Amniotic epithelial cell (primary cell): Measurements from ENCODE around the gene FRMPD2.
"Not testable (repeated sequence)": the region's sequence is repeated elsewhere in the genome, so short reads cannot be mapped to it uniquely, and the experiment has no call there.

Experiments
- DNase-seq: peaks from one replicate; pipeline ENCODE4 v3.0.0-alpha.2; 2010; ENCODE audit warnings: low read depth

FRMPD2 gene

DNA sequence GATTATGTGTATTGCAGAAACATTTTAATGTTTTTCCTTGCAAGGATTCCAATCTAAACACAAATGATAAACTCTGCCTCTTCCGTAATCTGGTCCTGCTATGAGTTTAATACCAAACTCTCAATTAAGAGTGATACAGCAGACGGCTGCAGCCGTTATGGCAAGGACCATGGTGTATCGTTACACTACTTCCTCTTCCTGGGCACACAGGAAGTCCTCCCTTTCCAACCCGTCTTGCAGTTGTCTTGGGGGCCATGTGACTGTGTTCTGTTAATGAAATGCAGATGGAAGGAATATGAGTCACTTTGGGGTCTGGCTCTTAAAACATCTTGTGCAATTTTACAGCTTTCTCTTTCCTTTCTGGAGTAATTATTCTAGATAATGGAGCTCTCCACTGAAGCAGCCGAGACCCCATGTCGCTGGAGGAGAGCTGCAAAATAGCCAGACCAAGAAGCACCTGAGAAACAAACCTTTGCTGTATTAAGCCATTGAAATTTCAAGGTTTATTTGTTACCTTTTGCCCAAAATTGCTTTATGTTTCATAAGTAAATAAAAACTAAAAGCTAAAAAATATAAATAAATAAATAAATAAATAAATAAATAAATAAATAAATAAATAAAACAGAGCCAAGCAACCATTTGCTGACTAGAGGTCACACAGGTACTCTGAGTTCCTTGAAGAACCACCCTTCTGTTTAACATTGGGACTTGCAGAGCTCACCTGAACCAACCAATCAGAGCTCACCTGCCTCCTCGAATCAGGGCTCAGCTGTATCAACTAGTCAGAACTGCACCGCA, 74.7 kb downstream of the FRMPD2 start:
- peak; percentile 66 for DNase-seq

DNA sequence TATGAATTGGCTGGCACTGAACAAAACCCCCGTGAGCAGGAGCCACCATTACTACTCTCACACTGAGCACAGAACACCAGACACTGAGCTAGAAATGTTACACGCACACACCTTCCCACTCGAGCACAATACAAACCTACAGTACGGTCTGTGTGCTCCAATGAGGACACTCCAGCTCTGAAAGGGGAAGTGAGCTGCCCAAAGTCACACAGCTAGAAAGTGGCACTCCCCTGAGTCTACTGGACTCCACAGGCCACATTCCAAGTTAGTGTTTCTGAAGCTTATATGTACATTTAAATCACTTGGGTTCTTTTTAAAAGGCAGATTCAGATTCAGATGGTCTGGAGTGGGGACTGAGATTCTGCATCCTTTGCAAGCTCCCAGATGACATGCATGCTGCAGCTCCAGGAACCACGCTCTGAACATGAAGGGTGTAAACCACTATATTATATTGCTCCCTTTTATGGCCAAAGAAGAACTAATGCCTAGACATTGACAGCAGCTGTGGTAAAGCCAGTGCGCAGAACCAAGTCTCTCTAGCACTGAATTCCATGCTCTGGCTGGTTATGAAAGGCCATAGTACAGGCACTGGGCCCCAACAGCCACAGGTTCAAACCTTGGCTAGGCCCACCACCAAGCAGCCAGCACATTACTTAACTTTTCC, 77.1 kb downstream of the FRMPD2 start:
- DNase-seq: no peak

- no peak for DNase-seq
These were observed 78.7 kb downstream of the FRMPD2 start for GRCh38 chr10:48195803-48196202.

- DNase-seq: no peak
These were observed 79.7 kb downstream of the FRMPD2 start for GRCh38 chr10:48194830-48195229.

- DNase-seq: no peak
These were observed 80.9 kb downstream of the FRMPD2 start for GRCh38 chr10:48193556-48193955.

- DNase-seq: no peak
These were observed 81.5 kb downstream of the FRMPD2 start for GRCh38 chr10:48192881-48193450.

DNA sequence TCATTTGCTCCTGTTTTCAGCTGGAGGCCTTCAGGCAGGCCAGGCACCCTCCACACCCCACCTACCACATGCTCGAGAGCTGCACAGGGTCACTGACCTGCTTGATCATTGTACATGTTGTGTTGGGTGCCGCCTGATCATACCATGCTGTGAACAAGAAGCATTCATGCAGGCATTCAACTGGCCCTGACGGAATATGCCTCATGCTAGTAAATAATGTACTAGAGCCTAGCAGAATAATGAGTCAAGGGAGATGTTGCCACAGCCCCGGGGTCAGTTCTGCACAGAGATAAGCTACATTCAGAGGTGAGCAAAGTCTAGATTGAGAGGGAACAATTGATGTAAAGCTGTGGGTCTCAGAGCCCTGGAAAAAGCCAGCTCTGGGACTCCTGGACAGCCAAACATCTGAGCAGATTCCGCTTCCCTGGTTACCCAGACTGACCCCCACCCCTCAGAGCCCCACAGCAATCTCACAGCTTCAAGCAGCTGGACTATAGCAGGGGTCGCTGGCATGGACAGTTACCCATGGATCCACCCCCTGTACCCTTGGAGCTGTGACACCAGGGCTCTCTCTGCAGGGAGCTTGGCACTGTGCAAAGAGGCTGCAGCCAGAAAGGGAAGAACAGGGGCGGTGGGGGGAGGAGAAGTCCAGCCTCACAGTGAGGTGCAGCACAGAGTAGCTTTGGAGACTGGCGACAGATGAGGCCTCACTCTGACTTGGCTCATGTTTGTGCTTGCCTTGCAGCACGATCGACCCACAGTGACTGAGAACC, 86.6 kb downstream of the FRMPD2 start:
- DNase-seq: peak; percentile 2

- no peak for DNase-seq
These were observed 87.4 kb downstream of the FRMPD2 start for GRCh38 chr10:48187126-48187525.

- DNase-seq: not testable (repeated sequence)
These were observed 88.2 kb downstream of the FRMPD2 start for GRCh38 chr10:48186264-48186804.

DNA sequence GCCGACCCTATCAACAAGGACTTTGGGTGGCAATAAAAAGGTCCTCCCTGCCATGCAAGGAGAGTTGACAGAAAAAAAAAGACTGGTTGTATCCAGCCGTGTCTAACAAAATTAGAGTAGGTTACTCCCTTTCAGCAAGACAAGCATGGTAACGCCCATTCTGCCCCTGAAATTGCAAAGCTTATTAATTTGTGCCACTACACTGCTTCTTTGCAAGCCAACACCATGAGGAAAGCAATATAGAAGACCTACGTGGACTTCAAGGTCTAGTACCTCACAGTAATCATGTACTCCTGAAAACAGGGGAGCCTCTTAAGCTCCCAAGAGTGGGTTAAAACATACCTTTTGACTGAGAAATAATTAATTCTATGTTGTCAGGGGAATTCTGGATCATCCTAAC, 90.3 kb downstream of the FRMPD2 start:
- no peak for DNase-seq

- not testable (repeated sequence) for DNase-seq
These were observed 101.8 kb downstream of the FRMPD2 start for GRCh38 chr10:48172715-48173114.

DNA sequence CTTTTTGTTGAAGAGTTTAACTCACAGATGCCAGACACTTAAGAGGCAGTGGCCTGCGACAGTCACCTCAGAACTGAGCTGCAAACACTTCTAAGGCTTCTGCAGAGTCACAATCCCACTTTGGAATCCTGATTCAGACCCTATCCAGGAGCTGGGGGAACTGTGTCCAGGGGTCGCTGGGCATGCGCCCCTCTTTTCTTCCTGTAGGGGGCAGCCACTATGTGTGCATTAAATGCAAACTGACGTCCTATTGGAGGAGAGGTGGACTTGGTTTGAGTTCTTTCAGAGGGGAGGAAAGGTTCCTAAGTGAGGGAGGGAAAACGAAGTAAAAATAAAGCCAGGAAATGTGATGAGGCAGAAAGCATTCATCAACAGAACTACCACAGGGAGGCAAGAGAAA, 113.8 kb downstream of the FRMPD2 start:
- DNase-seq: not testable (repeated sequence)

DNA sequence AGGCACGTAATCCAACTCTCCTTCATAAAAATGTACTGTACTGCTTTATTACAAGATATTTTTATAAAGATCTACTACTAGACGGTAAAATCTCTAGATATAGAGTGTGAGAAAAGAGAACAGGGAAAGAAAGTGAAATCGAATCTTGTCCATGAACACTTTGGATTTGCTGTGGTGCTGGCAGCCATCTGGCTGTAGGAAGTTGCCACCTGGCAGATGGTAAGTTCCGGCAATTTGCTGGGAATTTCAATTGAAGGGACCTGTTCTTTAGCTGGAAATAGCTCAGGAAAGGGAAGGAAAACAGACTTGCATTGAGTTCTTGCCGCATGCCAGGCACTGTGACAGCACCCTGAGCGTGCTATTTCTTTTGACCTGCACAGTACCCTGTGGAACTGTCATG, 114.3 kb downstream of the FRMPD2 start:
- DNase-seq: not testable (repeated sequence)

GRCh38 chr10:48154211-48155140, 120.0 kb downstream of the FRMPD2 start:
- not testable (repeated sequence) for DNase-seq

DNA sequence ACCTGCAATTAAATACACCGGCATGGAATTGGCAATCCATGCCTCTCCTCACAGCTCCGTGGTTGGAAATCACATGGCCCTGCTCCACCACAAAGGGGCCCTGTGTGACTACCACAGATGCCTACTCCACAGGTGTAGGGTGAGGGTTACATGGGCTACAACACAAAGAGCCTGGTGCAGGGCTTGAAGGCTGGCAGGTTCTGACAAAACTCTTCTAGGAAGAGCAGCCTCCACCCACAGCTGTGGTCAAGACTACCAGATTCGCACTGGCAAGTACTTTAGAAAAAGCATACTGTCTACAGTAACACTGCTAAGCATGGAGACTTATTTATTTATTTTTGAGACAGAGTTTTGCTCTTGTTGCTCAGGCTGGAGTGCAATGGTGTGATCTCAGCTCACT, 126.9 kb downstream of the FRMPD2 start:
- DNase-seq: not testable (repeated sequence)

GRCh38 chr10:48143721-48144642, 130.5 kb downstream of the FRMPD2 start:
- DNase-seq: not testable (repeated sequence)

DNA sequence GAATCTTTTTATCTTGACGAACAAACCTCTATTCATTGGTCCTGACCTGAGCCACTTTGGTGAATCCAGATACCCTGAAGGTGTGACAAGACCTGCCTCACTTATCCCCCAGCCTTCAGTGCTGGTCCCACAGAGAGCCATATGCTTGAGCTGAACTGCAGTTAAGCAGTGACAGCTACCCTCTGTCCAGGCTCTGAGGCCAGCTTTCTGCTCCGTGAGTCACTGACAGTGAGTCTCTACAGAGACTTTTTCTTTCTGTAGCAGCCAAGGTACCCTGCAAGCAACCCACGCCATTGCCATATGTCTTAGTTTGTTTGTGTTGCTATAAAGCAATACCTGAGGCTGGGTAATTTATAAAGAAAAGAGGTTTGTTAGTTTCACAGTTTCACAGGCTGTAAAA, 133.5 kb downstream of the FRMPD2 start:
- DNase-seq: not testable (repeated sequence)

DNA sequence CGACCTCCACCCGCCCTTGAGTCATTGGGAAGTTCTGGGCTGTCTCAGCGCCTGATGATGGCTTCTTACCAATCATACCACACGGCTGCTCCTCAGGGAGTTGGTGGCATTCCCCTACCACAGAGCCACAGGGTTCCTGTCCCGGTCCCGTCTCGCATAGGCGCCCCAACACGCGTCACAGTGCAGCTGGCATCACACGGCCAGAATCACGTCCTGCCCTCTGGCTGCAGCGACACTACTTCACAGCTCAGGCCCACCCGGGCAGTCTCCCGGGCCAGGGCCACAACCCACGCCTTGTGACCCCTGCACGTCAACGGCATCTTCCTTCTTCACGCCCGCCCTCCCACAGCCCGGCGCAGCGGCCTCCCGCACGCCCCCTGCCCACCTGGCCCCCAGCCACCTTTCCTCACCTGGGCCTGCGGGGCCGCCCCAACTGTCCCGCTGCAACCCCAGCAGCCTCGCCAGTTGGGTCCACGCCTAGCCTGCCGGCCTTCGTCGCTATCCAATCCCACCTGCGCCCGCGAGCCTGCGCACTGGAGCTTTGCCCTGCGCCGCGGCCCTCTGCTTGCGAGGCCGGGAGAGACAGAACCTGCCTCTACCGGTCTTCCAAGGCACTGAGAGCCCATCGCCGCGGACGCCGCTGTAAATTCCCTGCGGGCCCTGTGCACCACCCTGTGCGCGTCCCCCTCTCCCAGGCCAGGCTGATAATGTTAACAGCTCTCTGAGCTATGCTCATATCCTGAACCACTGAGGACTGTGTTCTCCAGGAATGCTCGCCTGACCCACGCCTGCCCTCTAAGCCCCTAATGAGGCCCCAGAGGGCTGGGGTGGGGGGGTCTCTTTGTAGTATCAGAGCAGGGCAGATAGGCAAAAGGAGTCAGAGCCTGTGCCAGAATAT, 134.3 kb downstream of the FRMPD2 start:
- DNase-seq: not testable (repeated sequence)

GRCh38 chr10:48128954-48129353, 145.5 kb downstream of the FRMPD2 start:
- DNase-seq: not testable (repeated sequence)
